ENCODE results near the gene SFMBT2. TPM values are rescaled to one million over a fixed set of nuclear protein-coding genes. Genes with fewer than 3 reads are reported as not detected.
"Not testable (repeated sequence)": the region's sequence is repeated elsewhere in the genome, so short reads cannot be mapped to it uniquely, and the experiment has no call there.

Gene SFMBT2
- total RNA-seq, 2 experiments from 2014 or later, result 23.8 to 27.6 TPM

GRCh38 chr10:7225133-7225532 lies 185.7 kb downstream of the SFMBT2 start:
- no peak overlapping the region for H3K4me3 Mint-ChIP-seq

GRCh38 chr10:7218968-7219367 lies 191.9 kb downstream of the SFMBT2 start:
- Mint-ChIP-seq H3K36me3 (ENCODE audit: low read depth) (peaks cover 51% of the 10 kb centered on the region), H3K9me3 (peaks cover 6% of the 10 kb centered on the region), H3K4me1 (ENCODE audit: low read depth) (no peaks in the 10 kb centered on the region), H3K27ac (no peak overlapping the region), H3K4me3 (no peak overlapping the region), H3K27me3 (no peaks in the 10 kb centered on the region)
- ChIA-PET CTCF (interaction anchor here (1.5 kb wide), 1 partner anchor 59 kb away, joined by 3 read pairs; no protein-coding TSS in a partner anchor), POLR2A (no interaction called here)
- intact Hi-C loops (cut with micrococcal nuclease), result no loop called here
- no peak for ATAC-seq
- no peak for DNase-seq
- no peak for TF ChIP-seq CTCF (IDR thresholded peaks at IDR 0.05)

More at GRCh38 chr10:7225133-7225532, 185.7 kb downstream of the SFMBT2 start:
- ChIA-PET CTCF (no interaction called here), POLR2A (no interaction called here)
- no peaks in the 10 kb centered on the region for H3K4me1 Mint-ChIP-seq (ENCODE audit: low read depth)
- no peaks in the 10 kb centered on the region for H3K27me3 Mint-ChIP-seq
- peaks cover 24% of the 10 kb centered on the region for H3K9me3 Mint-ChIP-seq
- ATAC-seq (no peak), DNase-seq (no peak)
- H3K27ac Mint-ChIP-seq, result no peak overlapping the region
- peaks cover 69% of the 10 kb centered on the region for H3K36me3 Mint-ChIP-seq (ENCODE audit: low read depth)
- no peak for TF ChIP-seq CTCF (IDR thresholded peaks at IDR 0.05)
- intact Hi-C loops (cut with micrococcal nuclease), result no loop called here

GRCh38 chr10:7212696-7213095 lies 198.1 kb downstream of the SFMBT2 start:
- H3K27ac Mint-ChIP-seq; H3K4me1 Mint-ChIP-seq (ENCODE audit: low read depth); H3K4me3 Mint-ChIP-seq; intact Hi-C loops (cut with micrococcal nuclease); H3K27me3 Mint-ChIP-seq; DNase-seq; ATAC-seq; H3K9me3 Mint-ChIP-seq; POLR2A ChIA-PET: not testable (repeated sequence)
- CTCF ChIA-PET, result interaction anchor here (1.5 kb wide), 1 partner anchor 91 kb away, joined by 8 read pairs; no protein-coding TSS in a partner anchor
- peaks cover 49% of the 10 kb centered on the region for H3K36me3 Mint-ChIP-seq (ENCODE audit: low read depth)

GRCh38 chr10:7211857-7212577 lies 198.8 kb downstream of the SFMBT2 start:
- Mint-ChIP-seq H3K9me3 (no peaks in the 10 kb centered on the region), H3K4me3 (no peak overlapping the region), H3K27ac (no peak overlapping the region), H3K27me3 (no peaks in the 10 kb centered on the region), H3K36me3 (ENCODE audit: low read depth) (peaks cover 48% of the 10 kb centered on the region), H3K4me1 (ENCODE audit: low read depth) (peaks cover 6% of the 10 kb centered on the region)
- no peak for ATAC-seq
- intact Hi-C loops (cut with micrococcal nuclease), result no loop called here
- TF ChIP-seq CTCF (IDR thresholded peaks at IDR 0.05), result no peak
- no peak for DNase-seq
- POLR2A ChIA-PET, result no interaction called here
- CTCF ChIA-PET, result interaction anchor here (1.5 kb wide), 1 partner anchor 91 kb away, joined by 8 read pairs; no protein-coding TSS in a partner anchor

- H3K27ac Mint-ChIP-seq, result no peak overlapping the region
- ATAC-seq, result no peak
- no peak for DNase-seq
- POLR2A ChIA-PET, result no interaction called here
- CTCF ChIA-PET, result no interaction called here
- no peaks in the 10 kb centered on the region for H3K9me3 Mint-ChIP-seq
- H3K4me3 Mint-ChIP-seq, result no peak overlapping the region
- no peaks in the 10 kb centered on the region for H3K27me3 Mint-ChIP-seq
- peaks cover 6% of the 10 kb centered on the region for H3K4me1 Mint-ChIP-seq (ENCODE audit: low read depth)
- peaks cover 48% of the 10 kb centered on the region for H3K36me3 Mint-ChIP-seq (ENCODE audit: low read depth)
- no peak for TF ChIP-seq CTCF (IDR thresholded peaks at IDR 0.05)
- intact Hi-C loops (cut with micrococcal nuclease), result no loop called here
Observed at GRCh38 chr10:7210516-7210915, 200.3 kb downstream of the SFMBT2 start.
